Nucleus accumbens (tissue), 56 donors: ENCODE measurements around the gene TIMM13.
A peak's percentile ranks its signal among the peaks of the same experiment; 100 is the strongest.
"Not testable (repeated sequence)": the region's sequence is repeated elsewhere in the genome, so short reads cannot be mapped to it uniquely, and the experiment has no call there.

Source experiments
- DNase-seq, 56 donors: peaks; one replicate each; lab custom pipeline; 2025; lab: John Stamatoyannopoulos, UW

Gene TIMM13

GRCh38 chr19:2427429-2428320 is at the start of gene TIMM13:
TIMM13 (minus strand) TSS chr19:2427586; CDS start chr19:2427533, 53 bp downstream.
- peak; percentile 55 to 100 (median 95) for DNase-seq

GRCh38 chr19:2476451-2477140 is 49.2 kb upstream of the TIMM13 start:
- DNase-seq = peak in 36 of 56 donors; percentile 11 to 76 (median 52)

- DNase-seq = peak; percentile 60 to 98 (median 94)
Measured at GRCh38 chr19:2475702-2476450, 48.5 kb upstream of the TIMM13 start, which contains the start of gene GADD45B. GADD45B (plus strand) TSS chr19:2476127; CDS start chr19:2476359, 232 bp downstream.

- DNase-seq = peak in 29 of 56 donors; percentile 20 to 58 (median 46)
Measured at GRCh38 chr19:2475018-2475701, 47.8 kb upstream of the TIMM13 start.

- DNase-seq = peak in 54 of 56 donors; percentile 31 to 88 (median 64)
Measured at GRCh38 chr19:2474232-2475017, 47.0 kb upstream of the TIMM13 start.

- not testable (repeated sequence) for DNase-seq
Measured at GRCh38 chr19:2469915-2470200, 42.5 kb upstream of the TIMM13 start.

GRCh38 chr19:2469102-2469914 is 41.9 kb upstream of the TIMM13 start:
- no peak for DNase-seq

GRCh38 chr19:2468596-2468995 is 41.2 kb upstream of the TIMM13 start:
- DNase-seq = no peak

- no peak for DNase-seq
Measured at GRCh38 chr19:2464389-2464788, 37.0 kb upstream of the TIMM13 start.

- not testable (repeated sequence) for DNase-seq
Measured at GRCh38 chr19:2463694-2464093, 36.3 kb upstream of the TIMM13 start.

GRCh38 chr19:2462635-2463421 is 35.4 kb upstream of the TIMM13 start:
- peak in 55 of 56 donors; percentile 11 to 93 (median 73) for DNase-seq

GRCh38 chr19:2461751-2462634 is 34.6 kb upstream of the TIMM13 start:
- peak in 9 of 56 donors; percentile 6 to 42 (median 25) for DNase-seq

GRCh38 chr19:2460245-2460644 is 32.9 kb upstream of the TIMM13 start:
- no peak for DNase-seq

GRCh38 chr19:2458776-2459175 is 31.4 kb upstream of the TIMM13 start:
- DNase-seq = not testable (repeated sequence)

GRCh38 chr19:2458054-2458453 is 30.7 kb upstream of the TIMM13 start:
- no peak for DNase-seq

- DNase-seq = no peak
Measured at GRCh38 chr19:2457394-2458037, 30.1 kb upstream of the TIMM13 start.
